Mammary epithelial cell (primary cell): ENCODE data around the gene SUGP2.

Experiments
- CTCF ChIP-seq, 2 donors: IDR thresholded peaks in 1 of 2; conservative IDR thresholded peaks in 1 of 2; 2 replicates each; pipeline ENCODE4 v1.5.1; 2011 to 2012; ENCODE audit warnings: inconsistent platforms in 2 of 2, low read length in 2 of 2, mild to moderate bottlenecking in 2 of 2, control low read depth in 1 of 2, low read depth in 1 of 2; ENCODE audit not compliant: insufficient read depth in 1 of 2; ENCODE audit errors: extremely low read depth in 1 of 2
- EZH2 ChIP-seq: IDR thresholded peaks from 2 replicates; pipeline ENCODE4 v1.6.1; 2012; ENCODE audit warnings: low read length, inconsistent platforms, borderline replicate concordance

DNA sequence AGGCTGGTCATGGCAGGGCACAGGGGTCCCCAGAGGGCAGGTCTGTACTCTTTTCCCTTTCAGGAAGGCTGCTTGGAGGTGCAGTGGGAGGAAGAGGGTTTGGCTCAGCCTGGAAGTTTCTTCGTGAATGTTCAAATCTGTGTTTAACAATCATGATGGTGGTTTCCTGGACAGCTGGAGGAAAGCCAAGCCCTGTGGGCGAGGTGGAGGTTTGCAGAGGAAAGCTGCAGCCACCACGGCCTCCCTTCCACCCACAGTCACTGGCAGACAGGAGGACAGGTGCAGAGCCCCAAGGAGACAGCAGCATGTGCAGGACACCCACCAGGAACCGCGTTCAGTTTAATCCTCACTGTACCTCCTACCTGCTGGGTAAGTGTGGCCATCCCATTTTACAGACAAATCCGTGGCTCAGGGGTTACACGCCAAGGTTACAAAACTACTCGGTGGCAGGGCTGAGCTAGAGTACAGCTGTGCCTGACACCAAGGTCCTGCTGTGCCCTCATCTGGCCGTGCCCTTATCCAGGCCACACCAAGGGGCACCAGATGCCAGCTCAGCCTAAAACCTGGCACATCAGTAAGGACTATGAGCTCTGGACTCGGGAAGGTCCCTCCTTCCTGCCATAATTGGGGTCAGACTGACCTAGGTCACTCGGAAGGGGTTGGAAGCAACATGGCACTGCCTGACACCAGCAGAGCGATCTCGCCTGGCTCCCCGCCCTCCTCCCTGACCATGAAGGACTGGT lies 34.1 kb downstream of the SUGP2 start:
- TF ChIP-seq CTCF (conservative IDR thresholded peaks at IDR 0.05 in 1 of 2, IDR thresholded peaks at IDR 0.05 in 1 of 2; ENCODE audit: extremely low read depth in 1 of 2, insufficient read depth in 1 of 2, low read depth in 1 of 2, low read length in 2 of 2) (no peak), EZH2 (no peak)
